HG03039 (cell line): ENCODE measurements around the gene THSD1.
A peak's percentile ranks its signal among the peaks of the same experiment; 100 is the strongest.
"Not testable (repeated sequence)": the region's sequence is repeated elsewhere in the genome, so short reads cannot be mapped to it uniquely, and the experiment has no call there.

ENCODE experiments used
- ATAC-seq: cut with Tn5 transposase; IDR thresholded peaks from one replicate; pipeline ENCODE4 v1.9.1; 2021; ENCODE audit warnings: mild to moderate bottlenecking, moderate library complexity; ENCODE audit not compliant: unreplicated experiment

The THSD1 gene

DNA sequence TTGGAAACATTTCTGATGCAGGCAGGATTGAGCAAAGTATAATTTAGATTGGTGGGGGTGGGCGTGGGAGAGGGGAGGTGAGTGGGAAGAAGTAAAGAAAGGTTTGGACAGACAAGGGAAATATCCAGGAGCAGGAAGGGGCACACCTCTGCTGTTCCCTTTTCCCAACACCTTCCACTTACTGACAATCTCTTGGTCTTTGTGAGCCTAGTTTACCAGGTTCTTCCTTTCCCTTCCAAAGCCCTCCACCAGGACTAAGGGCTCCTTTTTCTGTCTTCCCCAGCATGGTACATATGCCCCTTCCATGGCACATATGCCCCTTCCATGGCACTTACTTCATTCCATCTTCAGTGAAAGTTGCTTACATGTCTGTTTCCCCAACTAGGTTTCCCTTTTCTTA lies 6.2 kb upstream of the THSD1 start:
- ATAC-seq: no peak

DNA sequence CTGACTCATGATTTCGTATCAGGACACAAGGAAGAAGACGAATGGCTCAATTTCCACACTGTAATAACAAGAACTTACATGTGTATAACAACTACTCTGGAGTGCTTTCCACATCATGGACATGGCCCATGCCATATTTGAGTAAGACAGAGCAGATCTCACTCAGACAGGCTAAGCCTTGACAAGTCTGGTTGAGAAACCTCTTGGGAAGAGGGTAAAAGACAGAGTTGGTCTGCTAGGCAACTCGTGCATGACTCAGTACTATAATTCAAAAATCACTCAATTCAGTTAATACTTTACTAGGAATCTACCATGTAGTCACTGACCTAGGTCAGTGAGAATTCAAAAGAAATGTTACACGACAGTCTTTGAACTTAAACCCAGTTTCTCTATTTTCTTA lies 5.7 kb upstream of the THSD1 start:
- peak; percentile 88 for ATAC-seq

DNA sequence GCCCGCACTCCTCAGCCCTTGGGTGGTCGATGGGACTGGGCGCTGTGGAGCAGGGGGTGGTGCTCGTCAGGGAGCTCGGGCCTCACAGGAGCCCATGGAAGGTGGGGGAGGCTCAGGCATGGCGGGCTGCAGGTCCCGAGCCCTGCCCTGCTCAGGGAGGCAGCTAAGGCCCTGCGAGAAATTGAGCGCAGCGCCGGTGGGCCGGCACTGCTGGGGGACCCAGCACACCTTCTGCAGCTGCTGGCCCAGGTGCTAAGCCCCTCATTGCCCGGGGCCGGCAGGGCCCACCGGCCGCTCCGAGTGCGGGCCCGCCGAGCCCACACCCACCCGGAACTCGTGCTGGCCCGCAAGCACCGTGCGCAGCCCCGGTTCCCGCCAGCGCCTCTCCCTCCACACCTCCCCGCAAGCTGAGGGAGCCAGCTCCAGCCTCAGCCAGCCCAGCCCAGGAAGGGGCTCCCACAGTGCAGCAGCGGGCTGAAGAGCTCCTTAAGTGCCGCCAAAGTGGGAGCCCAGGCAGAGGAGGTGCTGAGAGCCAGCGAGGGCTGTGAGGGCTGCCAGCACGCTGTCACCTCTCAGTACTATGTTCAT lies 2.2 kb upstream of the THSD1 start:
- not testable (repeated sequence) for ATAC-seq

DNA sequence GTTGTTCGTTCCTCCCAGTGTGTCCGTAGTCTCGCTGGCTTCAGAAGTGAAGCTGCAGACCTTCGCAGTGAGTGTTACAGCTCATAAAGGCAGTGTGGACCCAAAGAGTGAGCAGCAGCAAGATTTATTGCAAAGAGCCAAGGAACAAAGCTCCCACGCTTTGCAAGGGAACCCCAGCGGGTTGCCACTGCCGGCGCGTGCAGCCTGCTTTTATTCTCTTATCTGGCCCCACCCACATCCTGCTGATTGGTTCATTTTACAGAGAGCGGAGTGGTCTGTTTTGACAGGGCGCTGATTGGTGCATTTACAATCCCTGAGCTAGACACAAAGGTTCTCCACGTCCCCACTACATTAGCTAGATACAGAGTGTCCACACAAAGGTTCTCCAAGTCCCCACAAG lies 1.5 kb upstream of the THSD1 start:
- not testable (repeated sequence) for ATAC-seq

DNA sequence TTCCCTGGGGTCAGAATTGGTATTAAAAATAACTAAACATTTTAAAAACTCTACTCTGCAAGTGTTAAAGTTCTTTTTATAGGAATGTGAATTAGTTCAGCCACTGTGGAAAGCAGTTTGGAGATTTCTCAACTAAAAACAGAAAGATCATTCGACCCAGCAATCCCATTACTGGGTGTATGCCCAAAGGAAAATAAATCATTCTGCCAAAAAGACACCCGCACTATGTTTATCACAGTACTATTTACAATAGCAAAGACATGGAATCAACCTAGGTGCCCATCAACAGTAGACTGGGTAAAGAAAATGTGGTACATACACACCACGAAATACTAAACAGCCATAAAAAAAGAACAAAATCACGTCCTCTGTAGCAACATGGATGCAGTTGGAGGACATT lies 657 bp upstream of the THSD1 start:
- ATAC-seq: no peak

DNA sequence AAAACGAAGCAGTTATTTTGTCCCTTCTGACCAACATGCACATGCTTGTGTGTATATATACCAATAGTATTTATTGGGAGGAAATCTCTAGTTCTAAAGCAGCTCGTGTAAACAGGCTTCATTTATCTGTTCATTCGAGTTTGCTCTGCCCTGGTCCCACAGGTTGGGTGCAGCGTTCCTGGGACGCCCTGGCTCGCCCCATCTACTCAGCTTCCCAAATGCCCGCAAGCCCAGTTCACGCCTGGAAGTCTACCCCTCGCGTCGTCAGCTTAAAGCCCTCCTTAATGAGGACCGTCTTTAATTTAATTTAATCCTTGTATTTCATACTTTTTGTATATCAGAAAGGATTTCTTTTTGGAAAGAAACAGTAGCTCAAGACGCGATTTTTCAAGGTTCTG lies 604 bp downstream of the THSD1 start:
- ATAC-seq: no peak

DNA sequence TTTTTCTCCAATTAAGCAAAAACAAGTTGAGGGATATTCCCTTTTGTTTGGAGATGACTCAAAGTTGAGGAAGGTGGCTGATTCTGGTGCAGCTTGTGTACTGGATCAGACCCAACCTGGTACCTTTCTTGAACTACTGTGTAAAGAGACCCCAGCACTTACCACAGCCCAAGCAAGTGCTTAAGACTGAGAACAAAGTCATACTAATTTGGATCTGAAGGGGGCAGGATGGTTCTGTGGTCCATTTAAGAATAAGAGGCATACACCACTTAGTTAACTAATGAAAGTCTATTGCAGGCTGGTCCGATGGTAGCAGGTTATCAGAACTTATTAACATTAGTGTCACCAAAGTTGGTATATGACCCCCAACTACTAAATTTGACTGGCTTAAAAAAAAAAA lies 6.3 kb downstream of the THSD1 start:
- ATAC-seq: no peak

DNA sequence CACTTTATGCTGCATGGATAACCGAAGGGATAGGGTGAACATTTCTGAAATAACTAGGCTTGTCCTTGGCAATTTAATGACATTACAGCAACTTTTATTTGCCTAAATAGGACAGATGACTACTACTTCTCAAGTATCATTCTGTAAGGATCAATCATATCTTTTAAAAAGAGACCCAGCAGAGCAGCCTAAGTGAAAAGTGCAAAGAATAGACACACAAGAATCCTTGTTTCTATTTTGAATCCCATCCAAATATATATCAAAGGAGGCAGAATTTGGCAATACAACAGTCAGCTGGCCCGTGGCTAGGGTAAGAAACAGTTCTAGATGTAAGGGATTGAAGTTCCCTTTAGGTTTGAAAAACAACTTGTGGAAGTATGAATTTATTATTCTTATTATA lies 6.9 kb downstream of the THSD1 start:
- no peak for ATAC-seq

DNA sequence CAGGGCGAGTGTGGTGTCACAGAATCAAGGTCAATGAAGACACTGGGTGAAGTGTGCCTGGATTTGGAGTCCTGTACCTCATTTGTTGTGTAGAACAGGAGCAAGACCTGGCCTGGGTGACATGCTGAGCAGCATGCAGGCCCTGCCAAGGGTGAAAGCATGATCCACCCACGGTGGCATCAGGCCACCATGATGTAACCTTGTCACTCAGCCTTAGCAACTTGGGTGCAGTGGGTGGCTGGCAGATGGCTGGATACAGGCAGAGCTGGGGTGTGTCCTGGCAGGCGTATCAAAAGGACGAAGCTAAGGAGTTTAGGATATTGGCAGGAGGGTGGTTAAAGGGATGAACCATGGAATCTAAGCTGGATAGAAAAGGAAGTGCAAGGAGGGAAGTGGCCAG lies 10.3 kb downstream of the THSD1 start:
- no peak for ATAC-seq

DNA sequence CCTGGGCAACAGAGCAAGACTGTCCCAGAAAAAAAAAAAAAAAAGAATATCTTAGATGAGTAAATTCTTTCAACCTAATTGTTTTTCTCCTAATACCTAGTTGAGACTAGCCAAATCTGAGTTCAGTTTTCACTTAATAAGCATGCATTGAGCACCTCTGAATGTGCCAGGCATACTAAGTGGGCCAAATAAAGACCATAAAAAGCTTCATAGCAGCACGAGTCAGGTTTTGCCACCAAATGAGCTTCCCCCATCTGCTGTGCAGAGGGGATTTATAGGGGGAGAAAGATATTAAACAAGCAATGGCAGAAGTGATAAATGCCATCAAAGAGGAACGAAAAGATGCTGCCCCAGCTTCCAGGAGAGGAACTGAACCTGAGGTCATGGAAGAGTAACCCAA lies 11.4 kb downstream of the THSD1 start:
- ATAC-seq: no peak

DNA sequence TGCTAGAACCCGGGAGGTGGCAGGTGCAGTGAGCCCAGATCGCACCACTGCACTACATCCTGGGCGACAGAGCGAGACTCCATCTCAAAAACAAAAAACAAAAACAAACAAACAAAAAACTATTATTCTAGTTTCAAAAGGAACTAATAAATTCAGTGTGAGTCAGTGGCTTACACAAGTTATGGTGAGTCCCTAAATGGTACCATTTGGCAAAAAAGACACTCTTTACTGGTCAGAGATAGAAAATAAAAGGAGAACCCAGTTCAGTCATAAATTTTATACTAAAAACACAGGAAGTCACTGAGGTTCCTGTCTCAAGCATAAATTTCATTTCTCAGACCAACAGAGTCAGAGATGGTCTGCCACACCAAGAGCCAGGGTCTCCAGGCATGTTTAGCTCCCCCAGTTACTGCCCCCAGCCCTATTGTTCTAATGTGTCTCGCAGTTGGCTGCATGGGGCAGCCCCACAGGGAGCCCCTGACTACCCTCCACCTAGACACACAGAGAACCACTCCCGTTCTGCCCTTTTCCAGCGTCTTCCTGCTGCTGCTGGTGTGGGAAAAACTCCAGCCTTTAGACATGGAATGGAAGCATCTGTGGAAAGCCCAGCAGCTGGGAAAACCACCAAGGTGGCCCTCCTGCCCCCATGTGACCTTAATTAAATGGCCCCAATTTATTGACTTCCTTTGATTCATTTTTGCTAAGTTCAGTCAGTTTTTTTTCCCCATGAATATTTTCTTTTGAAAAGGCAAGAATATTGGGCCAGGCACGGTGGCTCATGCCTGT lies 12.2 kb downstream of the THSD1 start:
- ATAC-seq: no peak

DNA sequence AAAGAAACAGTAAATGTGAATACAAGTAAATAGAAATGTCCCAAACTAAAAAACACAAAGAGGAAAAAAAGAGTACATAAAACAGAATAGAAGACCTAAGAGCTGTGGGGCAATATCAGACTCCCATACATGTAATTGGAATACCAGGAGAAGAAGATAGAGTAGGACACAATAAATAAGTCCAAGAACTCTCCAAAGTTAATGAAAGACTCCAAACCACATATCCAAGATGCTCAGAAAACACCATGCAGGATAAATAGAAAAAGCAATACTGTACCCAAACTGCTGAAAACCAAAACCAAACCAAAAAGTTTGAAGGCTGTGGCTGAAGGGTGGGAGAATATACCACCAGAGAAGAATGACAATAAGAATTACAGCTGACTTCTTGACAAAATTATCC lies 18.3 kb downstream of the THSD1 start:
- no peak for ATAC-seq

DNA sequence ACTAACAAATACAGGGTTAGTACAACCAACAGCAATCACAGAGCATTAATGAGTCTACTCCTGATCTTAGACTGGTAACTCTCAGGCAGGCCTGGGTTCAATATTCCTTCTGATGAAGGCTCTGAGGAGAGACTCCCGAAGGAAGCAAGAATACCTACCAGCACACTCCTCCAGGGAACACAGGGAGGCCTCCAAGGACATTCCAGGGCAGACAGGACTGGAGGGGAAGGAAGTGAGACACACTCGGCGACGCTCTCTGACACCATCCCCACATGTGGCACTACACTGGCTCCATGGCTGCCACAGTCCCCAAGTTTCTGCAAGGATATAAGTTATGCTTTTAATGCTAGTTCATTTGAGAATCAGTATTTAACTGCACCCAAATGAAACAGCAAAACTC lies 20.1 kb downstream of the THSD1 start:
- no peak for ATAC-seq

DNA sequence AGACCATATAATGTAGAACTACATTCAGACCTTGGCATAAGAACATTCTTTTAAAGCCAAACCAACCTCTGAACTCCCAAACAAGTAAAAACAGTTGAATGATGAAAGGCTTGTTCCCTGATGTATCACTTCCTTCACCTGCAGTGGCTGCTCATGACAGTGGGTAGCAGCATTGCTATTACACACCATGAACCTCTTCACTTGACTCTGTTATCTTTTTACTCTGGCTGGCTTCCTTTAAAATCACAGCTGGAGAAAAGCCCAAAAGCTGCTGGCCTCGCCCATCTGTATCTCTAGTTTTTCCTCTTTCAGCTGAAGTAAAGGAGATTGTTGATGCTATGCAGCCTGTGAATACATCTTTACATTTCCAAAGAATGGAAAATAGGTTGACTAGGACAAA lies 22.6 kb downstream of the THSD1 start:
- no peak for ATAC-seq

DNA sequence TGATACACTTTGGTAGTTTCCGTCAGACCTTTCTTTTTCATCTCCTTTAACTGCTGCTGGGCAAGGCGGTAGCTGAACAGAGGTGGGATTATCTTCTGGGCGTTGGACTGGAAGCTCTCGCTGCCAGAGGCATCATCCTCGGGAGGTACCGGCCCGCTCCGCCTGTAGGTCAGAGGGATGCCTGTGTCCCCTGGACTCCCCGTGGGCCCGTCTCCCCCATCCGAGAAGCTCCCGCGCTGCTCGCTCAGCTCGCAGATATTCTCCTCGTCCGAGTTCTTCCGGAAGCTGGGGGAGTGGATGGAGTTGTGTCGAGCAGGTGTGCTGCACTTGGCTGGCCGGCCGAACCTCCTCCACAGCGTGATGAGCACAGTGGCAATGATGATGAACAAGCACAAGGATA lies 27.7 kb downstream of the THSD1 start:
- no peak for ATAC-seq

DNA sequence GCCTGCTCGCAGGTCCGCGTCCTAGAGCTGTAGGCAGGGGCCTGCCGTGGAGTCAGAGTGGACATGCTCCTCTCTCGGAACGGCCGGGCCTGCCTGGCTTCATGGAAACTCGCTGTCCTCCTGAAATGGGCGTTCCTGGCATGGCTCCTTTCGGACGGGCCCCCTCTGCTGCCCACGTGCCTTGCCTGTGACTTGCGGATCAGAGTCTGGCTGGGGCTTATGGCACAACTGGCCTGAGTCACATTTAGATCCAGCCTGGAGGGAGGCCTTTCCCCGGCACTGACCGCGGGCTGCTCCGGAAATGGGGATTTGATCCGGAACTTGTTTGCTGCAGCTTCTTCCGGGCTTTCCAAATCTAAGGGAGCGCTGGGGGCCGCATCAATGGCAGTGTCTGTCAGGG lies 28.1 kb downstream of the THSD1 start:
- no peak for ATAC-seq

DNA sequence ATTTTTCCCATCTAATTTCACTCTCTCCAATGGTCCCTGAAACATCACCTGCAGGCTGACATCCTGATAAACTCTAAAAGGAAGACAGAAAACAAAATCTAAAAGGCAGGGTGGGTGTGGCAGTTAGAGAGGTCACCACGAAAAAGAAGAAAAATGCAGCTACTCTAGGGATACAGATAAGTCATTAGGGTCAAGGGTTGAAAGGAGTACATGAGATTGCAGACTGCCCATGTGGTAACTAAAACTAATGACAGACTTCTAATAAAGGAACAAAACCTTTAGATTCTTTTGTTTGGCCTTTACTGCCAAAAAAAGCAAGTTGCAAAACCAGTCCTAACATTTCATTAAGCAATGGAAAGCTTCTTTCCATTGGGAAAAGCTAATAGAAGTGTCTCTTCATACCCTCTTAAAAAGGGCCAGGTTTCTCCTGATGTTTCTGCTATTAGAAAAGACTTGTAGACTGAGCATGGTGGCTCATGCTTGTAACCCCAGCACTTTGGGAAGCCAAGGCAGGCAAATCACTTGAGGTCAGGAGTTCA lies 31.0 kb downstream of the THSD1 start:
- no peak for ATAC-seq

DNA sequence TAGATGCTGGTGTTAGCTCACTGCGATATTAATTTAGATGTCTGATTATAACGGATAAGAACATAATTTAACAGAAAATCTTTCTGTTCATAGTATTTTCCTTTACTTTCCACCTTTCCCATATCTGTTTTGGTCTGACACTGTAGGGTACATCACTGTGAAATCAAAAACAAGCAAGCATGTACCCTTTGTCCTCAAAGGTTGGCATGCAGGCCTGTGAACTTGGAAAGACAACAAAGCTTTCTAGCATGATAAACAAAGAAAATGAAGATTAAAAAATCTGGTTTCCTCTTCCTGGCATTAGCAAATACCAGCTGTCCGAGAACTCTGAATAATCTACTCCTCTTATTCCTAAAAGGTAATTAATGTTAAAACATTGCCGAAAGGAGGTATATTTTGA lies 31.6 kb downstream of the THSD1 start:
- ATAC-seq: no peak

DNA sequence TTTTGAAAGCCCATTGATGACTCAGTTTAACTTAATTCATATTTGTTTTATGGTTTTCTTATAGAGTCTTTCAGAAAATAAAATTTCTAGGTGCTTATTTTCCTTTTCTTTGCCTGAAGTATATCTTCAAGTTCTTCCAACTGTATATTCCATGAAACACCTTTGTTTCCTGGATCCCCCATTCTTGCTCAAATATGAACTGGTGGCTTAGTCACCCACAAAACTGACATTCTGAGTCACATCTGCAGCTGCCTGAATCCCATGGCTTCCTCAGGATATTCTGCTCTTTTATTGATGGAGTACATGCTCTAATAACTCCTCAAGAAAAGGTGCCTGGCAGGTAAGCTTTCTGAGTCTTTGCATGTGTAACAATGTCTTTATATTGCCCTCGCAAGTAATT lies 32.7 kb downstream of the THSD1 start:
- not testable (repeated sequence) for ATAC-seq

DNA sequence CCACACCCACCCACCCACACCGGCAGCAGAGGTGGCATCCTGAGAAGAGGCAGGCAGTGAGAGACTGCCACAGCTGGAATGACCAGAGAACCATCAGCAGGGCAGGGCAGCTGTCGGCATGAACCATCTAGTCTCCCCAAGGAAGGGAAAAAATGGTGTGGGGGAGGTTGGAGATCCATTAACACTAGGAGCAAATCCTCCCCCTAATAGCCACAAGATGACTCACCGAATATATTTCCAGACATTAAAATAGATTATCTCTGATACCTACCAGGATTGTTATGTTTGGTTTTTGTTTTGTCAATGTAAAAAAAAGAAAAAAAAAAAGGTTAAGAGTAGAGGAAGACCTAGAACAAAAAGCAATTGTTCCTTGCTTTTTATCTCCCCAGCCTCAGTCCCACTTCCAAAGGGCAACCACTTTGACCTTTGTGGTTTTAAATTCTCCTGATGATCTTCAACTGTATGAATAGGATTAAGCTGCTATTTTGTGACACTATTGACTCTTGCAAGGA lies 34.2 kb downstream of the THSD1 start:
- ATAC-seq: no peak

DNA sequence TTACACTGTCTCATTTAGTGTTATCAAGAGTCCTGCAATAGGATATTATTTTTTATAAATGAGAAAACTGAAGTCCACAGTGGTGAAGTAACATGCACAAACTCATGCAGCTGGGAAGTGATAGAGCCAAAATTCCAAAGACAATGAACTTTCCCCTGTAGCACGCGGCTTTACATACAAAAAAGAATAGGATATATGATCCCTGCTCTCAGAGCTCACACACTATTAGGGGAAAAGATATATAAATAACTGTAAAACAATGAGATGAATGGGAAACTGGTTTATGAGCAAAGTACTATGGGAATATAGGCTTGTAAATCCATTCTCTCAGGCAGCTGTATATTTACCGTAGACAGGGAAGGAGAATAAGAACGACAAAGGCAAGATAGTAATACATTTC lies 39.7 kb downstream of the THSD1 start:
- no peak for ATAC-seq

DNA sequence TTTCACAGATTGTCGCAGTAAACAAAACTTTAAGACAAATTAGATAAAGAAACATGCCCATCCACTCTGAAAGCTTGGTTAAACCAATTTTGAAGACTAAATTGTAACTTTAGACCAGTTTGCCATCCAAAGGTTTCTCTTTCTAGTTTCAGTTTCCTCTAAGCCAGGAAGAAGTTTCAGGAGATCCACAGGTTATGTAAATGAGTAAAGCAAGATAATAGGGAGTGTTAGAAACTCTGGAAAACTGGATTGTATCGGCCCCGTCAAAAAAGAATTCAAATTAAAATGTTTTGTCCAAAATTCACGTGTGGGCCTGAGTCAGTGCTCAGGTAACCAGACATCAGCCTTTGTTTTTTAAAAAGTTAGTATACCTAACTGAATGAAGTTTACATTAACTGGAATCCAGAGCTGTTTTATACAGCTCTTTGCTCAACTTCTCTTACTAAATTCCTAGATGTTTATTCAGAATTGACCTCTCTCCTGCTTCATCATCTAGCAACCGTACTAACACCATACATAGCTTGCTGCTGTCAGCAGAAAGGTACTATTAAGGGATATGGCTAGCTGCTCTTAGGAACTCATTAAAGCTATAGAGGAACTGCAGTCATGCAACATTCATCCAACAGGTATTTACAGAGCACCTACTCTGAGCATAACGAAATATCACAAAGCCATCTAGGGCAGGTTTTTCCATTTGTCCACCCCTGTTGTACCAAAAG lies 43.6 kb downstream of the THSD1 start:
- ATAC-seq: not testable (repeated sequence)
